ENCODE measurements around the gene RINT1. TPM values are rescaled to one million over a fixed set of nuclear protein-coding genes. Genes with fewer than 3 reads are reported as not detected.

RINT1 gene
- total RNA-seq, 1 donor from 2014 or later, result 14.6 TPM

DNA sequence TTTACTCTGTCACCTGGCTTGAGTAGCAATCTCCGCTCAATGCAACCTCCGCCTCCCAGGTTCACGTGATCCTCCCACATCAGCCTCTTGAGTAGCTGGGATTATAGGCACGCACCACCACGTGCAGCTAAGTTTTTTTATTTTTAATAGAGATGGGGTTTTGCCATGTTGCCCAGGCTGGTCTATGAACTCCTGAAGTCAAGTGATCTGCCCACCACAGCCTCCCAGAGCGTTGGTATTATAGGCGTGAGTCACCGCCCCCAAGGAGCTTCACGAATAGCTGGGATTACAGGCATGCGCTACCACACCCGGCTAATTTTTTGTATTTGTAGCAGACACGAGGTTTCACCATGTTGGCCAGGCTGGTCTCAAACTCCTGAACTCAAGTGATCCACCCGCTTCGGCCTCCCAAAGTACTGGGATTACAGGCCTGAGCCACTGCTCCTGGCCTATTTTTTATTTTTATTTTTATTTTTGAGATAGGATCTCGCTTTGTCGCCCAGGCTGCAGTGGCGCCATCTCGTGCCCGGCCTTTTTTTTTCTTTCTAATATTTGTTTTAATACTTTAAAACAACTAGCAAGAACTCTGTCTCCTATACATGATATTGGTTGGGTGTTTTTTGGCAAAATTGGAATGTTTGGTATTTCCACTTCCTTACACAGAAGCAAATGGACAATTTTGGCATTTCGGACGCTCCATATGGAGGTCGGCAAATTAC lies 48.2 kb downstream of the RINT1 start:
- no peak overlapping the region for H3K9ac ChIP-seq (ENCODE audit: low read depth in 1 of 3, low read length in 3 of 3)
- H3K4me3 ChIP-seq (ENCODE audit: low read length in 3 of 3), result no peak overlapping the region
- peaks cover 4 to 11% (median 7%) of the 10 kb centered on the region in 3 donors for H3K27me3 ChIP-seq (ENCODE audit: control insufficient read depth in 3 of 3, insufficient read depth in 3 of 3, low read length in 3 of 3)
- H3K4me1 ChIP-seq (ENCODE audit: control insufficient read depth in 3 of 3, insufficient read depth in 3 of 3, low read length in 3 of 3), result peaks cover 3 to 6% (median 5%) of the 10 kb centered on the region in 3 donors
- no peak overlapping the region for H3K27ac ChIP-seq (ENCODE audit: low read depth, low read length)
- H3K36me3 ChIP-seq (ENCODE audit: control insufficient read depth in 3 of 3, insufficient read depth in 3 of 3, low read length in 3 of 3), result no peaks in the 10 kb centered on the region
- no peaks in the 10 kb centered on the region for H3K9me3 ChIP-seq (ENCODE audit: control insufficient read depth in 3 of 3, low read length in 3 of 3)

DNA sequence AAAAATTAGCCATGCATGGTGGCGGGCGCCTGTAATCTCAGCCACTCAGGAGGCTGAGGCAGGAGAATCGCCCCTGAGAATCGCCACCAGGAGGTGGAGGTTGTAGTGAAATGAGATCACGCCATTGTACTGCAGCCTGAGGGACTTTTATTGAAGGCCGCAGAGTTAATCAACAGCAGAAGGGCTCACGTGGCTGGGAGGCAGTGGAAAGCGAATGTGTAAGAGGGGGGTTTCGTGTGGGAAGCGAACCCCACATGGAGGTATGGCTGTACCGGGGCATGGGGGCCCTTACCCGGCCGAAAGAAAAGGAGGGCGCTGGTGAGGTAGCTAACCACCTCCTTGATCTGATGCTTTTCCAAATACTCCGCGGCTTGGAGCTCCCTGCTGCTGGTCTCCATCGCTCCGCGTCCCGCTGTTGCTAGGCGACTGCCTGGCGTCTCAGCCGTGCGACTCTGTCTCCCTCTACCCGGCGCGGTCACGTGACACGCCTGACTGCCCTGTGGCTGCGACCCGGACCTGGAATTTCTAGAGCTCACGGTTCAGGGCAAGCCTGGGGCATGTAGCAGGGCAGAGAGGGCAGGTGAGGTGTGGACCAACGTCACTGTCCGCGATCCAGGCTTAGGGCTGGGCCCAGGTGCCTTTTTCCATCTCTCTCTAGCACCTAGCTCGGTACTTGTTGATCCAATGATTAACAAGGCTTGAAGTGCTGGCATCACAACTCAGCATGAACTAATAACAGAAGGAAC lies 49.2 kb downstream of the RINT1 start, which contains the start of gene EFCAB10:
EFCAB10 (minus strand) TSS at position 428 of the 746 bp plus-strand sequence; CDS start at position 398, 30 bp downstream.
- H3K36me3 ChIP-seq (ENCODE audit: control insufficient read depth in 3 of 3, insufficient read depth in 3 of 3, low read length in 3 of 3), result no peaks in the 10 kb centered on the region
- H3K27ac ChIP-seq (ENCODE audit: low read depth, low read length), result no peak within 1 kb of the TSS
- peaks cover 4 to 11% (median 7%) of the 10 kb centered on the region in 3 donors for H3K27me3 ChIP-seq (ENCODE audit: control insufficient read depth in 3 of 3, insufficient read depth in 3 of 3, low read length in 3 of 3)
- peak within 1 kb of the TSS in 2 of 3 donors; percentile 33 to 57 for H3K9ac ChIP-seq (ENCODE audit: low read depth in 1 of 3, low read length in 3 of 3)
- peak within 1 kb of the TSS; percentile 30 to 61 (median 55) for H3K4me3 ChIP-seq (ENCODE audit: low read length in 3 of 3)
- no peaks in the 10 kb centered on the region for H3K9me3 ChIP-seq (ENCODE audit: control insufficient read depth in 3 of 3, low read length in 3 of 3)
- peaks cover 3 to 6% (median 5%) of the 10 kb centered on the region in 3 donors for H3K4me1 ChIP-seq (ENCODE audit: control insufficient read depth in 3 of 3, insufficient read depth in 3 of 3, low read length in 3 of 3)

DNA sequence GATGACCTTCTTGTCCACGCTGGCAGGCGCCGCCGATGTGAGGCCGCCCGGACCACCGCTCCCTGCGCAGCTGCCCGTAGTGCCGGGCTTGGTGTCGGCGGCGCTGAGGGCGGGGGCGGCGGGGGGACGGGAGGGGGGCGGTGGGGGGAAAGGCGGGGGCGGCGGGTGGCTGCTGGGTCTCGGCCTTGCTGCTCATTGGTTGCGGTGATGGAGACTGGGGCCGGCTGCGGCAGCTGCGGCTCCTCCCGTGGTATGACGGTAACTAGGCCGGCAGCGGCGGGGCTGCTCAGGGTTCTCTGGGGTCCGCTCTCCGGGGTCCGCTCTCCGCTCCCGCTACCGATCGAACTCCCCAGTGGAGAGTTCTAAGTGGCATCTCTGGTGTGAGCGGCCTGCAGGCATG lies 51.1 kb downstream of the RINT1 start:
- Histone ChIP-seq H3K27me3 (ENCODE audit: control insufficient read depth in 3 of 3, insufficient read depth in 3 of 3, low read length in 3 of 3) (peaks cover 4 to 11% (median 7%) of the 10 kb centered on the region in 3 donors), H3K9me3 (ENCODE audit: control insufficient read depth in 3 of 3, low read length in 3 of 3) (no peaks in the 10 kb centered on the region), H3K9ac (ENCODE audit: low read depth in 1 of 3, low read length in 3 of 3) (no peak overlapping the region), H3K4me1 (ENCODE audit: control insufficient read depth in 3 of 3, insufficient read depth in 3 of 3, low read length in 3 of 3) (peaks cover 3 to 6% (median 5%) of the 10 kb centered on the region in 3 donors), H3K4me3 (ENCODE audit: low read length in 3 of 3) (no peak overlapping the region), H3K27ac (ENCODE audit: low read depth, low read length) (no peak overlapping the region), H3K36me3 (ENCODE audit: control insufficient read depth in 3 of 3, insufficient read depth in 3 of 3, low read length in 3 of 3) (no peaks in the 10 kb centered on the region)

- peaks cover 5 to 6% (median 5%) of the 10 kb centered on the region in 3 donors for H3K4me1 ChIP-seq (ENCODE audit: control insufficient read depth in 3 of 3, insufficient read depth in 3 of 3, low read length in 3 of 3)
- no peak overlapping the region for H3K9ac ChIP-seq (ENCODE audit: low read depth in 1 of 3, low read length in 3 of 3)
- H3K27me3 ChIP-seq (ENCODE audit: control insufficient read depth in 3 of 3, insufficient read depth in 3 of 3, low read length in 3 of 3), result peaks cover 4 to 11% (median 7%) of the 10 kb centered on the region in 3 donors
- H3K4me3 ChIP-seq (ENCODE audit: low read length in 3 of 3), result no peak overlapping the region
- H3K36me3 ChIP-seq (ENCODE audit: control insufficient read depth in 3 of 3, insufficient read depth in 3 of 3, low read length in 3 of 3), result no peaks in the 10 kb centered on the region
- no peaks in the 10 kb centered on the region for H3K9me3 ChIP-seq (ENCODE audit: control insufficient read depth in 3 of 3, low read length in 3 of 3)
- H3K27ac ChIP-seq (ENCODE audit: low read depth, low read length), result no peak overlapping the region
Observed at GRCh38 chr7:105584165-105584564, 52.2 kb downstream of the RINT1 start.

DNA sequence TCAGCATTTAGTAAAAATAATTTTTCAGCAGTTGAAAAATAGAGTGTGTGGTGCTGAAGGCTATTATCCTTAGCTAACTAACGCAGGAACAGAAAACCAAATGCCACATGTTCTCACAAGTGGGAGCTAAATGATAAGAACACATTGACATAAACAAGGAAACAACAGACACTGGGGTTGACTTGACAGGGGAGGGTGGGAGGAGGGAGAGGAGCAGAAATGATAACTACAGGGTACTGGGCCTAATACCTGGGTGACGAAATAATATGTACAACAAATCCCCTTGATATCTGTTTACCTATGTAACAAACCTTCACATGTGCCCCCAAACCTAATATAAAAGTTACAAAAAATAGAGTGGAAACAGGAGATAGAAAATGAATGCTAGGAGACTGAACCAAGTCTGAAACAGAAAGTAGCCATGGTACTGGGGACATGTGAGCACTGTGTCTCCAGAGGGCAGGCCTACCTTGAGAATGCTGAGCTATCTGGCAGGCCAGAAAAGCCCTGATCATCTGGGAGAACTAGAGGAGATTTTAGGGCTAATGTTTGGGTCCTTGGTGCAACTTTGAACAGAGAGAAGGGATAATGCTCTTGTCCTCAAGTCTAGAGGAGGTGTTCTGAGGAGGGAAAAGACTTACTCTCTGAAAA lies 54.0 kb downstream of the RINT1 start:
- H3K4me1 ChIP-seq (ENCODE audit: control insufficient read depth in 3 of 3, insufficient read depth in 3 of 3, low read length in 3 of 3), result peaks cover 5 to 8% (median 6%) of the 10 kb centered on the region in 3 donors
- H3K27me3 ChIP-seq (ENCODE audit: control insufficient read depth in 3 of 3, insufficient read depth in 3 of 3, low read length in 3 of 3), result peaks cover 4 to 11% (median 6%) of the 10 kb centered on the region in 3 donors
- no peak overlapping the region for H3K9ac ChIP-seq (ENCODE audit: low read depth in 1 of 3, low read length in 3 of 3)
- no peaks in the 10 kb centered on the region for H3K36me3 ChIP-seq (ENCODE audit: control insufficient read depth in 3 of 3, insufficient read depth in 3 of 3, low read length in 3 of 3)
- H3K27ac ChIP-seq (ENCODE audit: low read depth, low read length), result no peak overlapping the region
- no peaks in the 10 kb centered on the region for H3K9me3 ChIP-seq (ENCODE audit: control insufficient read depth in 3 of 3, low read length in 3 of 3)
- H3K4me3 ChIP-seq (ENCODE audit: low read length in 3 of 3), result no peak overlapping the region

GRCh38 chr7:105587909-105588635 lies 56.1 kb downstream of the RINT1 start:
- H3K9me3 ChIP-seq (ENCODE audit: control insufficient read depth in 3 of 3, low read length in 3 of 3), result no peaks in the 10 kb centered on the region
- H3K27me3 ChIP-seq (ENCODE audit: control insufficient read depth in 3 of 3, insufficient read depth in 3 of 3, low read length in 3 of 3), result no peaks in the 10 kb centered on the region
- no peak overlapping the region for H3K4me3 ChIP-seq (ENCODE audit: low read length in 3 of 3)
- no peak overlapping the region for H3K27ac ChIP-seq (ENCODE audit: low read depth, low read length)
- no peak overlapping the region for H3K9ac ChIP-seq (ENCODE audit: low read depth in 1 of 3, low read length in 3 of 3)
- no peaks in the 10 kb centered on the region for H3K36me3 ChIP-seq (ENCODE audit: control insufficient read depth in 3 of 3, insufficient read depth in 3 of 3, low read length in 3 of 3)
- peaks cover 0 to 5% (median 0%) of the 10 kb centered on the region in 3 donors for H3K4me1 ChIP-seq (ENCODE audit: control insufficient read depth in 3 of 3, insufficient read depth in 3 of 3, low read length in 3 of 3)

- Histone ChIP-seq H3K4me3 (ENCODE audit: low read length in 3 of 3) (no peak overlapping the region), H3K36me3 (ENCODE audit: control insufficient read depth in 3 of 3, insufficient read depth in 3 of 3, low read length in 3 of 3) (no peaks in the 10 kb centered on the region), H3K27me3 (ENCODE audit: control insufficient read depth in 3 of 3, insufficient read depth in 3 of 3, low read length in 3 of 3) (no peaks in the 10 kb centered on the region), H3K27ac (ENCODE audit: low read depth, low read length) (no peak overlapping the region), H3K9ac (ENCODE audit: low read depth in 1 of 3, low read length in 3 of 3) (no peak overlapping the region), H3K9me3 (ENCODE audit: control insufficient read depth in 3 of 3, low read length in 3 of 3) (no peaks in the 10 kb centered on the region), H3K4me1 (ENCODE audit: control insufficient read depth in 3 of 3, insufficient read depth in 3 of 3, low read length in 3 of 3) (peaks cover 0 to 5% (median 4%) of the 10 kb centered on the region in 3 donors)
Observed at GRCh38 chr7:105589356-105590077, 57.5 kb downstream of the RINT1 start.

- Histone ChIP-seq H3K36me3 (ENCODE audit: control insufficient read depth in 3 of 3, insufficient read depth in 3 of 3, low read length in 3 of 3) (no peaks in the 10 kb centered on the region), H3K4me1 (ENCODE audit: control insufficient read depth in 3 of 3, insufficient read depth in 3 of 3, low read length in 3 of 3) (peaks cover 0 to 5% (median 4%) of the 10 kb centered on the region in 3 donors), H3K9ac (ENCODE audit: low read depth in 1 of 3, low read length in 3 of 3) (no peak overlapping the region), H3K9me3 (ENCODE audit: control insufficient read depth in 3 of 3, low read length in 3 of 3) (no peaks in the 10 kb centered on the region), H3K4me3 (ENCODE audit: low read length in 3 of 3) (no peak overlapping the region), H3K27ac (ENCODE audit: low read depth, low read length) (no peak overlapping the region), H3K27me3 (ENCODE audit: control insufficient read depth in 3 of 3, insufficient read depth in 3 of 3, low read length in 3 of 3) (no peaks in the 10 kb centered on the region)
Observed at GRCh38 chr7:105590793-105591192, 58.8 kb downstream of the RINT1 start.

- H3K27me3 ChIP-seq (ENCODE audit: control insufficient read depth in 3 of 3, insufficient read depth in 3 of 3, low read length in 3 of 3), result no peaks in the 10 kb centered on the region
- H3K4me3 ChIP-seq (ENCODE audit: low read length in 3 of 3), result no peak overlapping the region
- H3K9me3 ChIP-seq (ENCODE audit: control insufficient read depth in 3 of 3, low read length in 3 of 3), result no peaks in the 10 kb centered on the region
- peaks cover 0 to 5% (median 4%) of the 10 kb centered on the region in 3 donors for H3K4me1 ChIP-seq (ENCODE audit: control insufficient read depth in 3 of 3, insufficient read depth in 3 of 3, low read length in 3 of 3)
- H3K9ac ChIP-seq (ENCODE audit: low read depth in 1 of 3, low read length in 3 of 3), result no peak overlapping the region
- no peaks in the 10 kb centered on the region for H3K36me3 ChIP-seq (ENCODE audit: control insufficient read depth in 3 of 3, insufficient read depth in 3 of 3, low read length in 3 of 3)
- no peak overlapping the region for H3K27ac ChIP-seq (ENCODE audit: low read depth, low read length)
Observed at GRCh38 chr7:105591522-105591921, 59.5 kb downstream of the RINT1 start.

All from skeletal muscle tissue (tissue), 4 donors.